ENCODE measurements around the gene CCDC110. TPM values are rescaled to one million over a fixed set of nuclear protein-coding genes. Genes with fewer than 3 reads are reported as not detected.

CCDC110 gene
- total and polyA plus RNA-seq, 2 of the 13 experiments (the other 11 are each of a cell fraction or from before 2014, with no cell fraction given), result not detected

DNA sequence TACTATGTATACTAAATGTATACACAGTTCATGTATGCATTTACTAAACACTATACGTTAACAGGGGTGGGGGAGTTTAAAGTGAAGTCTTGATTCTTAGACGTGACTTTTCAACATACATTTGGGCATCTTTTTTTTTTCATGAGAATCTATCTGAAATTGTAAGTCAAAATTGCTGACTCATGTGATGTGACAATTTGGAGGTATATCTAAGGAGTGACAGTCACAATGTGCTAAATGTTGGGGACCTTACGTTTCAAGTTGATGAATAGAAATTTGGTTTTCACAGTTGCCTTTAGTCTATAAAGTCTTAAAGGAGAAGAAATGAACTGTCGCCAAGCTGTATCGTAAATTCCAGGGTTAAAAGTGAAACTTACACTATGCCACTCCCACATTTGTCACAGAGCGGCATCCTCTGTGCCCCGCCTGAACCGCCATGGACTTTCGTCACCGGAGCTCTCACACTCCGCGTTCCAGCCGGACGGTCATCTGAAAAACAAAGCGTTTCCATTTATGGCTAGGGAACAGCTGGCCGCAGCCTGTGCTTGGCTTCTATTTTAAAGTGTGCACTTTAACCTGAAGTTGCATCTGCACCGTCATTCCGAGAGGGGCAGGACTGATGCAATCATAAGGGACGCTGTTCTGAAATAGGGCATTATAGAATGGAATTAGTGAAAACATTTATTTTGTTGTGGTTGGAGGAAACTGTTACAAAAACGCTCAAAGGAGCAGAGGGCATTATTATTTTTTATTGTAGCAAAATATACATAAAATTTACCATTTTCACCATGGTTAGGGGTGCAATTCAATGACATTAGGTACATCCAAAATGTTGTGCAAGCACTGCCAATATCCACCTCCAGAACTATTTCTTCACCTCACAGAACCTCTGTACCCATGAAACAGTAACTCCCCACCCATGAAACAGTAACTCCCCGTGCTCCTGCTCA, 32.8 kb upstream of the CCDC110 start (continued):
- TF ChIP-seq, protein P1, sequence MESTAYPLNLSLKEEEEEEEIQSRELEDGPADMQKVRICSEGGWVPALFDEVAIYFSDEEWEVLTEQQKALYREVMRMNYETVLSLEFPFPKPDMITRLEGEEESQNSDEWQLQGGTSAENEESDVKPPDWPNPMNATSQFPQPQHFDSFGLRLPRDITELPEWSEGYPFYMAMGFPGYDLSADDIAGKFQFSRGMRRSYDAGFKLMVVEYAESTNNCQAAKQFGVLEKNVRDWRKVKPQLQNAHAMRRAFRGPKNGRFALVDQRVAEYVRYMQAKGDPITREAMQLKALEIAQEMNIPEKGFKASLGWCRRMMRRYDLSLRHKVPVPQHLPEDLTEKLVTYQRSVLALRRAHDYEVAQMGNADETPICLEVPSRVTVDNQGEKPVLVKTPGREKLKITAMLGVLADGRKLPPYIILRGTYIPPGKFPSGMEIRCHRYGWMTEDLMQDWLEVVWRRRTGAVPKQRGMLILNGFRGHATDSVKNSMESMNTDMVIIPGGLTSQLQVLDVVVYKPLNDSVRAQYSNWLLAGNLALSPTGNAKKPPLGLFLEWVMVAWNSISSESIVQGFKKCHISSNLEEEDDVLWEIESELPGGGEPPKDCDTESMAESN (CRISPR knock-in tag; conservative IDR thresholded peaks at IDR 0.05), result peak; percentile 81
- TF ChIP-seq TBX3 (IDR thresholded peaks at IDR 0.05; ENCODE audit: borderline replicate concordance) (peak; percentile 41; the same call in 1 of the 2 replicates), SOX5 (CRISPR knock-in tag; IDR thresholded peaks at IDR 0.05; ENCODE audit: borderline replicate concordance) (peak; percentile 90), NFIC (IDR thresholded peaks at IDR 0.05; ENCODE audit: low read length) (0 out of 2 replicates have a peak, but pooled peaks have one; percentile 31), BRD4 (CRISPR knock-in tag; IDR thresholded peaks at IDR 0.05) (no peak), TRIM24 (CRISPR knock-in tag; IDR thresholded peaks at IDR 0.05) (0 out of 2 replicates have a peak, but pooled peaks have one; percentile 25), HDAC2 (CRISPR knock-in tag; IDR thresholded peaks at IDR 0.05) (peak; percentile 55; the same call in 1 of the 2 replicates), ZNF546 (CRISPR knock-in tag; conservative IDR thresholded peaks at IDR 0.05) (no peak), ZNF468 (CRISPR knock-in tag; IDR thresholded peaks at IDR 0.05) (no peak), ZNF589 (CRISPR knock-in tag; conservative IDR thresholded peaks at IDR 0.05) (no peak), MZF1 (CRISPR knock-in tag; IDR thresholded peaks at IDR 0.05; ENCODE audit: borderline replicate concordance) (no peak), ZNF775 (CRISPR knock-in tag; IDR thresholded peaks at IDR 0.05; ENCODE audit: borderline replicate concordance) (no peak), SALL1 (CRISPR knock-in tag; IDR thresholded peaks at IDR 0.05) (peak; percentile 92), NFRKB (IDR thresholded peaks at IDR 0.05) (no peak)
- TF ChIP-seq, protein P2, sequence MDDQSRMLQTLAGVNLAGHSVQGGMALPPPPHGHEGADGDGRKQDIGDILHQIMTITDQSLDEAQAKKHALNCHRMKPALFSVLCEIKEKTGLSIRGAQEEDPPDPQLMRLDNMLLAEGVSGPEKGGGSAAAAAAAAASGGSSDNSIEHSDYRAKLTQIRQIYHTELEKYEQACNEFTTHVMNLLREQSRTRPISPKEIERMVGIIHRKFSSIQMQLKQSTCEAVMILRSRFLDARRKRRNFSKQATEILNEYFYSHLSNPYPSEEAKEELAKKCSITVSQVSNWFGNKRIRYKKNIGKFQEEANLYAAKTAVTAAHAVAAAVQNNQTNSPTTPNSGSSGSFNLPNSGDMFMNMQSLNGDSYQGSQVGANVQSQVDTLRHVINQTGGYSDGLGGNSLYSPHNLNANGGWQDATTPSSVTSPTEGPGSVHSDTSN (CRISPR knock-in tag; IDR thresholded peaks at IDR 0.05; ENCODE audit: borderline replicate concordance), result no peak
- TF ChIP-seq, protein P3, sequence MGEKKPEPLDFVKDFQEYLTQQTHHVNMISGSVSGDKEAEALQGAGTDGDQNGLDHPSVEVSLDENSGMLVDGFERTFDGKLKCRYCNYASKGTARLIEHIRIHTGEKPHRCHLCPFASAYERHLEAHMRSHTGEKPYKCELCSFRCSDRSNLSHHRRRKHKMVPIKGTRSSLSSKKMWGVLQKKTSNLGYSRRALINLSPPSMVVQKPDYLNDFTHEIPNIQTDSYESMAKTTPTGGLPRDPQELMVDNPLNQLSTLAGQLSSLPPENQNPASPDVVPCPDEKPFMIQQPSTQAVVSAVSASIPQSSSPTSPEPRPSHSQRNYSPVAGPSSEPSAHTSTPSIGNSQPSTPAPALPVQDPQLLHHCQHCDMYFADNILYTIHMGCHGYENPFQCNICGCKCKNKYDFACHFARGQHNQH (CRISPR knock-in tag; IDR thresholded peaks at IDR 0.05), result peak; percentile 66
- TF ChIP-seq, protein P4, sequence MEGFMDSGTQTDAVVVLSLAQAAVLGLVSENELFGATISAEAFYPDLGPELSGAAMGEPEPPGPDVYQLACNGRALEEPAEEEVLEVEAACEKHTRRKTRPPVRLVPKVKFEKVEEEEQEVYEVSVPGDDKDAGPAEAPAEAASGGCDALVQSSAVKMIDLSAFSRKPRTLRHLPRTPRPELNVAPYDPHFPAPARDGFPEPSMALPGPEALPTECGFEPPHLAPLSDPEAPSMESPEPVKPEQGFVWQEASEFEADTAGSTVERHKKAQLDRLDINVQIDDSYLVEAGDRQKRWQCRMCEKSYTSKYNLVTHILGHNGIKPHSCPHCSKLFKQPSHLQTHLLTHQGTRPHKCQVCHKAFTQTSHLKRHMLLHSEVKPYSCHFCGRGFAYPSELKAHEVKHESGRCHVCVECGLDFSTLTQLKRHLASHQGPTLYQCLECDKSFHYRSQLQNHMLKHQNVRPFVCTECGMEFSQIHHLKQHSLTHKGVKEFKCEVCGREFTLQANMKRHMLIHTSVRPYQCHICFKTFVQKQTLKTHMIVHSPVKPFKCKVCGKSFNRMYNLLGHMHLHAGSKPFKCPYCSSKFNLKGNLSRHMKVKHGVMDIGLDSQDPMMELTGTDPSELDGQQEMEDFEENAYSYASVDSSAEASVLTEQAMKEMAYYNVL (CRISPR knock-in tag; IDR thresholded peaks at IDR 0.05; ENCODE audit: borderline replicate concordance), result no peak
- TF ChIP-seq, protein P5, sequence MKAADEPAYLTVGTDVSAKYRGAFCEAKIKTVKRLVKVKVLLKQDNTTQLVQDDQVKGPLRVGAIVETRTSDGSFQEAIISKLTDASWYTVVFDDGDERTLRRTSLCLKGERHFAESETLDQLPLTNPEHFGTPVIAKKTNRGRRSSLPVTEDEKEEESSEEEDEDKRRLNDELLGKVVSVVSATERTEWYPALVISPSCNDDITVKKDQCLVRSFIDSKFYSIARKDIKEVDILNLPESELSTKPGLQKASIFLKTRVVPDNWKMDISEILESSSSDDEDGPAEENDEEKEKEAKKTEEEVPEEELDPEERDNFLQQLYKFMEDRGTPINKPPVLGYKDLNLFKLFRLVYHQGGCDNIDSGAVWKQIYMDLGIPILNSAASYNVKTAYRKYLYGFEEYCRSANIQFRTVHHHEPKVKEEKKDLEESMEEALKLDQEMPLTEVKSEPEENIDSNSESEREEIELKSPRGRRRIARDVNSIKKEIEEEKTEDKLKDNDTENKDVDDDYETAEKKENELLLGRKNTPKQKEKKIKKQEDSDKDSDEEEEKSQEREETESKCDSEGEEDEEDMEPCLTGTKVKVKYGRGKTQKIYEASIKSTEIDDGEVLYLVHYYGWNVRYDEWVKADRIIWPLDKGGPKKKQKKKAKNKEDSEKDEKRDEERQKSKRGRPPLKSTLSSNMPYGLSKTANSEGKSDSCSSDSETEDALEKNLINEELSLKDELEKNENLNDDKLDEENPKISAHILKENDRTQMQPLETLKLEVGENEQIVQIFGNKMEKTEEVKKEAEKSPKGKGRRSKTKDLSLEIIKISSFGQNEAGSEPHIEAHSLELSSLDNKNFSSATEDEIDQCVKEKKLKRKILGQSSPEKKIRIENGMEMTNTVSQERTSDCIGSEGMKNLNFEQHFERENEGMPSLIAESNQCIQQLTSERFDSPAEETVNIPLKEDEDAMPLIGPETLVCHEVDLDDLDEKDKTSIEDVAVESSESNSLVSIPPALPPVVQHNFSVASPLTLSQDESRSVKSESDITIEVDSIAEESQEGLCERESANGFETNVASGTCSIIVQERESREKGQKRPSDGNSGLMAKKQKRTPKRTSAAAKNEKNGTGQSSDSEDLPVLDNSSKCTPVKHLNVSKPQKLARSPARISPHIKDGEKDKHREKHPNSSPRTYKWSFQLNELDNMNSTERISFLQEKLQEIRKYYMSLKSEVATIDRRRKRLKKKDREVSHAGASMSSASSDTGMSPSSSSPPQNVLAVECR (CRISPR knock-in tag; IDR thresholded peaks at IDR 0.05; ENCODE audit: borderline replicate concordance), result peak; percentile 74; the same call in 1 of the 2 replicates
